Measurements from ENCODE around the gene NR2F1-AS1. TPM values are rescaled to one million over a fixed set of nuclear protein-coding genes. Genes with fewer than 3 reads are reported as not detected.

The NR2F1-AS1 gene
- total RNA-seq, 1 experiment from 2014 or later: 10.8 TPM

- peak; percentile 68 for DNase-seq (ENCODE audit: low read depth)
These were observed 195.4 kb downstream of the NR2F1-AS1 start for GRCh38 chr5:93385655-93386054.

DNA sequence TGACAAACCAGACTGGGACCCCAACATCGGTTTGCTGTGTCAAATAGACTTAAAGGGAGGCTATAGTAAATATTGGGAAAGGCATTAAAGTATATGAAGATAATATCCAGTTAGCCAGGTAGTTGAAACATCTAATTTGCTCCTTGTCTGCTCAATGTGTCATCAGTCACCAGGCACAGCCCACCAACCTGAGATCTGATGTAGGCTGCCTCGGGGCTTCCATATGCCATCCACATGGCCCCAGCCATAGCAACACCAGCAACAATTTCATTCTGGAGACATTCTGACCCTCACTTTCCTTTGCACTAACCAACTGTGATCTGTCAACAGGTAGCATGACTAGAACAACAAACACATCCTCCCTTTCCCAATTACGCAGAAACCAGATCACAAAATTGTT is 196.0 kb downstream of the NR2F1-AS1 start:
- no peak for DNase-seq (ENCODE audit: low read depth)

GRCh38 chr5:93384026-93384425 is 197.0 kb downstream of the NR2F1-AS1 start:
- no peak for DNase-seq (ENCODE audit: low read depth)

DNA sequence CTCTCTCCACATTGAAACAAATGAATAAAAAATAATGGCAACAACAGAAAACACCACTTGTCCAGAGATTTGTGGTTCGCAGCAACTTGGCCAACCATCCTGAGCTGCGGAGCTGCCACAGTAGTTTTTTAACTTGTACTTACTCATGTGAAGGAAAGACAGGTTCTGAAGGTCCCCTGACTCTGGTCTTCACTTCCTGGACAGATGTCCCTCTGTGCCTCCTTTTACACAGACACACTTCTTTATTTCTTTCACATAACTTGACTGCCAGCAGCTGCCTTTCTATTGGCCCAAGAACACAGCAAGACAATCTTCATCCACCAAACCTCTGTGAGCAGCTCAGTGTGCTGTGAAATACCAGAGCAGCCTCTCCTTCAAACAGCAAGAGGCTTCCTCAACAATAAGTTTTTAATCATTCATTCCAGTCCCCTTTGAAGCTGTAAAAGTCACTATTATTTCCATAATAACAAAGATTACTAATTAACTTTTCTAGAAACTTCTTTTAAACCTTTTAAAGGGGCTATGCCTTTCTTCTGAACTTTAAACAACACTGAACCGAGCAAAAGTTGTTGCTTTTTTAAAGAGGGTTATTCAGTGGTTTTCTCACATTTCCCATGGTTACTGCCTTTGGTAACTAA is 198.7 kb downstream of the NR2F1-AS1 start:
- DNase-seq (ENCODE audit: low read depth): no peak

DNA sequence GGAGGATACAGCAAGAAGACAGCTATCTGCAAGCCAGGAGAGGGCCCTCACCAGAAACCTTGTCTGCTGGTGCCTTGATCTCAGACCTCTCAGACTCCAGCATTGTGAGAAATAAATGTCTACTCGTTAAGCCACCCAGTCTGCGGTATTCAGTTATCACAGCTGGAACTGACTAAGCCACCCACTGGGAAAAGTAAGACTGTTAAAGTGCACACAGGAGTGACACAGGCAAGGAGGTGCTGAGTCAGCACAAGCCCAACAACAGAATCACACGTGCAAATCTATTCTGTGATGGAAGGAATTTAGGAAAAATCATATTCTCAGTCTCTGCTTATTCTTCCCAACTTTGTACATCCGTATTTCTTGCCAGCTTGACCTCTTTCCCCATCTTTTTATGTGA is 200.0 kb downstream of the NR2F1-AS1 start:
- DNase-seq (ENCODE audit: low read depth): peak; percentile 64

DNA sequence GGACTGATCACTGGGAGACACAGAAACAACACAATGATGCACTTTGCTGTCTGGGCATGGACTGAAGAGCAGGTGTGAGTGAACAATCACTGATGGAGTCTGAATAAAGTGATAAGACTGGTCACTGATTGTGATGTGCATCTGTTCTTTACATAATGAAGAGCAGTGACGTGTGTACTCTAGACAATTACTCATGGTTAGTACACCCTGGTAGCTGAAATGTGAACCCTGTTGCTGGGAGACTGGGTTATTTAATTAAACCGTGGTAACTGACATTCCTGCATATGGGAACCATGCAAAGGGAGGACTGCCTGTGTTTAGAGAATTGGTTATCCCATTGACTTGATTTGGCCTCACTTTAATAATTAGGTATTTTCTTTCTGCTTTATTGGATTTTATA is 202.9 kb downstream of the NR2F1-AS1 start:
- DNase-seq (ENCODE audit: low read depth): peak; percentile 91

- no peak for DNase-seq (ENCODE audit: low read depth)
These were observed 209.1 kb downstream of the NR2F1-AS1 start for GRCh38 chr5:93371893-93372292.

DNA sequence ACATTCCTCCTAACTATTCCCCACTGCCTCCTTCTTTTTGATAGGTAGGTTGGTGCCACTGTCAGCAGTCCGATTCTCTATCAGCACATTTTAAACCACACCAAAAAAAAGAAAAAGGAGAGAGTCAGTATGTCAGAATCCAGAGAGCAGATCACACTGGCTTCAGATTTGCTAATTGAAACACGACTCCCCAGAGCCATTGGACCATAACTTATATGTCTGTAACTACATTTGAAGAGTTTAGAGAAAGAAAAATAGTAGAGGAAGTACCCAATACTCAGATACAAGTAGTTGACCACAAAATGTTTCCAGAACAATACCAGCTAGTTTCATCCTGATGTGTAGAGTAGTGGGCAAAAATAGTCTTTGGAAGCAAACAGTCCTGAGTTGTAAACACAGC is 216.6 kb downstream of the NR2F1-AS1 start:
- DNase-seq (ENCODE audit: low read depth): no peak

DNA sequence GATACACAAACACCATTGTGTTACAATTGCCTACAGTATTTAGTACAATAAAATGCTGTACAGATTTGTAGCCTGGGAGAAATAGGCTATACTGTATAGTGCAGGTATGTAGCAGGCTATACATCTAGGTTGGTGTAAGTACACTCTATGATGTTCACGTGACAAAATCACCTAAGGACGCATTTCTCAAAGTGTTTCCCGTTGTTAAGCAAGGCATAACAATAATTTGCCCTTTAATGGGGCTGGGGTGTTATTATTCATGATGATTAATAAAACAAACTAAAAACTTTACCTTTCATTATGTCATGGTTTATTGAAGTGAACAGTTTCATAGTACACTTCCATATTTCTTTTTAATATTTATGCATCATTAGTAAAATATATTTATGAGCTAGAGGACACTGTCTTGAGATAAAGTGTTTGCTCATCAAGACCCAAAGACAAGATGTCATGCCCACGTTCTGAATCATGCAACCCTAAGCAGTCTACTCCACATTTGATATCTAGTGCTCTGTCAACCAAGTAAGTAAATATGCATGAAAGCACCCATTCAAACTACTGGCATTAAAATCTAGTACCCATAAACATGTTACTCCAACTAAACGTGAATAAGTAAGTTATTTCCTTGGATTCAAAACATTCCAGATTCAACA is 220.5 kb downstream of the NR2F1-AS1 start:
- peak; percentile 23 for DNase-seq (ENCODE audit: low read depth)

GRCh38 chr5:93359960-93360305 is 221.1 kb downstream of the NR2F1-AS1 start:
- DNase-seq (ENCODE audit: low read depth): no peak

Other genes with a start within 250 kb of the NR2F1-AS1 start
- gene NR2F1, start 2.0 kb upstream of the NR2F1-AS1 start, total RNA-seq (2014; rRNA removed): 16.8 and 17.1 TPM in 2 replicates
- gene POU5F2, start 160.4 kb upstream of the NR2F1-AS1 start, total RNA-seq (2014; rRNA removed): 0.13 and 0.29 TPM in 2 replicates